SK-N-SH (cell line): ENCODE data around the gene PBX4. TPM values are rescaled to one million over a fixed set of nuclear protein-coding genes. Genes with fewer than 3 reads are reported as not detected.

Experiments used
- CTCF ChIA-PET: fragments of 300-600, 350-600 bp; formaldehyde crosslinking; extraction: SDS; loops from one replicate; lab custom pipeline; 2021; lab: Yijun Ruan, JAX
- POLR2A ChIA-PET: fragments of 350-600 bp; sonication (Branson Sonifier 250); formaldehyde crosslinking; extraction: SDS; loops from one replicate; lab custom pipeline; 2020; ENCODE audit warnings: antibody characterized with exemption, inconsistent platforms; lab: Yijun Ruan, JAX
- DNase-seq: peaks from one replicate; pipeline ENCODE4 v3.0.0; 2012
- H2AFZ ChIP-seq: fragments of 200-600 bp; sonication (generic); 2 replicates; pipeline ENCODE4 v1.8.1; 2016; ENCODE audit warnings: antibody characterized with exemption, mild to moderate bottlenecking, low read depth
- H3F3A ChIP-seq: fragments of 200-600 bp; sonication (generic); replicated peaks from 2 replicates; pipeline ENCODE3; 2016; ENCODE audit warnings: antibody characterized with exemption, mild to moderate bottlenecking; ENCODE audit not compliant: insufficient read depth
- H3K27ac ChIP-seq, 2 experiments: fragments of 200-500 bp in 1 of 2; fragments of 200-600 bp in 1 of 2; sonication (Bioruptor generic) in 1 of 2; sonication (generic), shearing (Covaris generic) in 1 of 2; 2 replicates each; pipeline versions ENCODE4 v1.5.1 to v1.6.1; 2014 to 2016; ENCODE audit warnings: low read depth in 2 of 2, inconsistent platforms in 1 of 2, low read length in 1 of 2, mild to moderate bottlenecking in 1 of 2, mixed read lengths in 1 of 2
- H3K27me3 ChIP-seq: fragments of 200-600 bp; sonication (generic), shearing (Covaris generic); 2 replicates; pipeline ENCODE4 v1.6.1; 2016; ENCODE audit warnings: mixed run types; ENCODE audit not compliant: insufficient read depth
- H3K36me3 ChIP-seq, 2 experiments: fragments of 200-500 bp in 1 of 2; fragments of 200-600 bp in 1 of 2; sonication (Bioruptor generic) in 1 of 2; sonication (generic) in 1 of 2; replicated peaks in 1 of 2; 2 replicates each; pipeline versions ENCODE3 to v1.5.1; 2014 to 2016; ENCODE audit warnings: low read length in 1 of 2, mild to moderate bottlenecking in 1 of 2; ENCODE audit not compliant: insufficient read depth in 2 of 2, control insufficient read depth in 1 of 2
- H3K4me1 ChIP-seq, 2 experiments: fragments of 200-500 bp in 1 of 2; fragments of 200-600 bp in 1 of 2; sonication (Bioruptor generic) in 1 of 2; sonication (generic), shearing (Covaris generic) in 1 of 2; 2 replicates each; pipeline versions ENCODE4 v1.5.1 to v1.6.1; 2014 to 2016; ENCODE audit warnings: low read depth in 1 of 2, low read length in 1 of 2, mixed run types in 1 of 2; ENCODE audit not compliant: insufficient read depth in 2 of 2, control insufficient read depth in 1 of 2
- H3K4me2 ChIP-seq: fragments of 200-600 bp; sonication (generic), shearing (Covaris generic); 2 replicates; pipeline ENCODE4 v1.6.1; 2017; ENCODE audit warnings: mixed run types
- H3K4me3 ChIP-seq, 2 experiments: fragments of 200-500 bp in 1 of 2; fragments of 200-600 bp in 1 of 2; sonication (Bioruptor generic) in 1 of 2; sonication (generic), shearing (Covaris generic) in 1 of 2; 2 replicates each; pipeline versions ENCODE4 v1.5.1 to v1.8.1; 2014 to 2016; ENCODE audit warnings: low read depth in 2 of 2, inconsistent platforms in 1 of 2, low read length in 1 of 2, mild to moderate bottlenecking in 1 of 2, mixed read lengths in 1 of 2, moderate library complexity in 1 of 2
- H3K79me2 ChIP-seq: fragments of 200-600 bp; sonication (generic); 2 replicates; pipeline ENCODE4 v1.8.1; 2017; ENCODE audit warnings: mild to moderate bottlenecking; ENCODE audit not compliant: insufficient read depth
- H3K9ac ChIP-seq: fragments of 200-600 bp; sonication (generic); 2 replicates; pipeline ENCODE4 v1.6.1; 2017; ENCODE audit warnings: mixed run types
- H3K9me2 ChIP-seq: fragments of 200-600 bp; sonication (generic); 2 replicates; pipeline ENCODE4 v1.6.1; 2017; ENCODE audit warnings: mixed run types
- H3K9me3 ChIP-seq: fragments of 200-600 bp; sonication (generic); 2 replicates; pipeline ENCODE4 v1.6.1; 2017; ENCODE audit warnings: mixed run types, mild to moderate bottlenecking, moderate library complexity
- H4K20me1 ChIP-seq: fragments of 200-600 bp; sonication (generic); 2 replicates; pipeline ENCODE4 v1.6.1; 2017; ENCODE audit warnings: mild to moderate bottlenecking, mixed run types; ENCODE audit not compliant: insufficient read depth
- ELF1 ChIP-seq: IDR thresholded peaks from 2 replicates; pipeline ENCODE4 v1.4.0; 2012
- FOSL2 ChIP-seq: IDR thresholded peaks from 2 replicates; pipeline ENCODE4 v1.4.0; 2012; ENCODE audit warnings: low read depth, mild to moderate bottlenecking, moderate library complexity, borderline replicate concordance
- FOXJ3 ChIP-seq: sonication (generic); formaldehyde crosslinking; IDR thresholded peaks from 2 replicates; pipeline ENCODE4 v1.5.1; 2020; ENCODE audit warnings: mild to moderate bottlenecking, missing genetic modification reagents
- FOXM1 ChIP-seq: IDR thresholded peaks from 2 replicates; pipeline ENCODE4 v1.4.0; 2012; ENCODE audit warnings: low read depth, mild to moderate bottlenecking
- GABPA ChIP-seq: IDR thresholded peaks from 2 replicates; pipeline ENCODE4 v1.4.0; 2012; ENCODE audit warnings: low read depth, mild to moderate bottlenecking
- GATA2 ChIP-seq: sonication (generic); formaldehyde crosslinking; IDR thresholded peaks from 2 replicates; pipeline ENCODE4 v1.5.0; 2020; ENCODE audit warnings: mild to moderate bottlenecking, missing genetic modification reagents
- JUND ChIP-seq: IDR thresholded peaks from 2 replicates; pipeline ENCODE4 v1.4.0; 2012
- MAX ChIP-seq: IDR thresholded peaks from 2 replicates; pipeline ENCODE4 v1.4.0; 2012; ENCODE audit warnings: low read depth
- MEF2A ChIP-seq: IDR thresholded peaks from 2 replicates; pipeline ENCODE4 v1.4.0; 2012; ENCODE audit warnings: low read depth, borderline replicate concordance
- NFIC ChIP-seq: IDR thresholded peaks from 2 replicates; pipeline ENCODE4 v1.4.0; 2012; ENCODE audit warnings: borderline replicate concordance
- NRF1 ChIP-seq: IDR thresholded peaks from 2 replicates; pipeline ENCODE4 v1.6.1; 2012; ENCODE audit warnings: low read depth, mild to moderate bottlenecking, low read length
- POLR2AphosphoS5 ChIP-seq: IDR thresholded peaks from 2 replicates; pipeline ENCODE4 v1.6.1; 2012; ENCODE audit warnings: low read depth, low read length
- RAD21 ChIP-seq: IDR thresholded peaks from 2 replicates; pipeline ENCODE4 v1.6.1; 2012; ENCODE audit warnings: mild to moderate bottlenecking, low read length
- REST ChIP-seq: IDR thresholded peaks from 2 replicates; pipeline ENCODE4 v1.6.1; 2012; ENCODE audit warnings: mild to moderate bottlenecking, low read depth, low read length, moderate library complexity
- RFX5 ChIP-seq: IDR thresholded peaks from 2 replicates; pipeline ENCODE4 v1.6.1; 2012; ENCODE audit warnings: mild to moderate bottlenecking, improper control_type of control experiment, low read length
- SMC3 ChIP-seq: IDR thresholded peaks from 2 replicates; pipeline ENCODE4 v1.6.1; 2012; ENCODE audit warnings: low read depth, low read length, improper control_type of control experiment
- TAF1 ChIP-seq: IDR thresholded peaks from 2 replicates; pipeline ENCODE4 v1.6.1; 2012; ENCODE audit warnings: low read depth, mild to moderate bottlenecking, low read length, moderate library complexity, borderline replicate concordance
- TCF12 ChIP-seq: IDR thresholded peaks from 2 replicates; pipeline ENCODE4 v1.4.0; 2012
- TEAD4 ChIP-seq: IDR thresholded peaks from 2 replicates; pipeline ENCODE4 v1.4.0; 2012; ENCODE audit warnings: mild to moderate bottlenecking, borderline replicate concordance; ENCODE audit not compliant: insufficient read depth
- ZBTB33 ChIP-seq: IDR thresholded peaks from 2 replicates; pipeline ENCODE4 v1.4.0; 2012; ENCODE audit warnings: low read depth, borderline replicate concordance
- WGBS: methylation state at CpG from one replicate; pipeline ENCODE4 v1.1.6; 2017; ENCODE audit warnings: low lambda C conversion rate; 5-methylcytosine and 5-hydroxymethylcytosine counted together
- polyA plus RNA-seq, 3 experiments: library from polyadenylated mRNA; depleted of rRNA; stranded (reverse); fragments of >200 nt; gene quantifications; 2 replicates each; pipeline ENCODE4 v1.2.3, GENCODE V29; 2012
- TF ChIP-seq, protein P1 (sequence below): fragments of 150-350 bp; IDR thresholded peaks from 2 replicates; pipeline ENCODE4 v1.6.1; 2016; ENCODE audit warnings: mild to moderate bottlenecking, low read depth, low read length

PBX4 gene
- polyA plus RNA-seq, 1 of the 3 experiments (the other 2 are of a cell fraction) = 6.4 TPM

GRCh38 chr19:19551853-19552192, 66.7 kb downstream of the PBX4 start:
- no peak for DNase-seq
- H3K27me3 ChIP-seq = no peaks in the 10 kb centered on the region
- H3K9me3 ChIP-seq = no peaks in the 10 kb centered on the region
- H3K4me3 ChIP-seq = no peak overlapping the region
- H3F3A ChIP-seq = no peaks in the 10 kb centered on the region
- no peaks in the 10 kb centered on the region for H3K36me3 ChIP-seq
- no peak overlapping the region for H3K9ac ChIP-seq
- peaks cover 0 to 4% of the 10 kb centered on the region in 2 experiments; a peak in 1 of 4 replicates for H3K4me1 ChIP-seq
- CTCF ChIA-PET = interaction anchor here (0.6 to 15.7 kb wide), 8 partner anchors 9 to 92 kb away, joined by 3 to 258 read pairs (median 8); partner anchors contain the start of genes CILP2, GMIP and YJEFN3
- TF ChIP-seq JUND (no peak), FOSL2 (no peak), REST (no peak), TCF12 (no peak), NFIC (no peak), FOXM1 (no peak), GABPA (no peak), MEF2A (no peak), ELF1 (no peak), SMC3 (no peak)
- TF ChIP-seq, protein P1, sequence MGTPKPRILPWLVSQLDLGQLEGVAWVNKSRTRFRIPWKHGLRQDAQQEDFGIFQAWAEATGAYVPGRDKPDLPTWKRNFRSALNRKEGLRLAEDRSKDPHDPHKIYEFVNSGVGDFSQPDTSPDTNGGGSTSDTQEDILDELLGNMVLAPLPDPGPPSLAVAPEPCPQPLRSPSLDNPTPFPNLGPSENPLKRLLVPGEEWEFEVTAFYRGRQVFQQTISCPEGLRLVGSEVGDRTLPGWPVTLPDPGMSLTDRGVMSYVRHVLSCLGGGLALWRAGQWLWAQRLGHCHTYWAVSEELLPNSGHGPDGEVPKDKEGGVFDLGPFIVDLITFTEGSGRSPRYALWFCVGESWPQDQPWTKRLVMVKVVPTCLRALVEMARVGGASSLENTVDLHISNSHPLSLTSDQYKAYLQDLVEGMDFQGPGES = no peak
- POLR2A ChIA-PET = no interaction called here
- no peaks in the 10 kb centered on the region for H3K9me2 ChIP-seq
- H2AFZ ChIP-seq = no peak overlapping the region
- H3K79me2 ChIP-seq = no peaks in the 10 kb centered on the region
- no peak overlapping the region for H3K27ac ChIP-seq
- no peak overlapping the region for H3K4me2 ChIP-seq
- no peaks in the 10 kb centered on the region for H4K20me1 ChIP-seq
- WGBS = 89% methylated on average over 3 of the region's 14 CpGs

- peaks cover 0 to 11% of the 10 kb centered on the region in 2 experiments; a peak in 1 of 4 replicates for H3K4me1 ChIP-seq
- no peaks in the 10 kb centered on the region for H3K9me2 ChIP-seq
- no peaks in the 10 kb centered on the region for H4K20me1 ChIP-seq
- DNase-seq = no peak
- ChIA-PET POLR2A (no interaction called here), CTCF (interaction anchor here (0.6 to 15.7 kb wide), 6 partner anchors 10 to 93 kb away, joined by 3 to 258 read pairs (median 16); partner anchors contain the start of genes CILP2, GMIP and YJEFN3)
- no peaks in the 10 kb centered on the region for H3K36me3 ChIP-seq
- H3K4me3 ChIP-seq = no peak overlapping the region
- H3K9ac ChIP-seq = no peak overlapping the region
- no peaks in the 10 kb centered on the region for H3K27me3 ChIP-seq
- no peak overlapping the region for H3K4me2 ChIP-seq
- no peaks in the 10 kb centered on the region for H3K9me3 ChIP-seq
- no peak overlapping the region for H3K27ac ChIP-seq
- no peaks in the 10 kb centered on the region for H3K79me2 ChIP-seq
- H3F3A ChIP-seq = no peaks in the 10 kb centered on the region
- no peak overlapping the region for H2AFZ ChIP-seq
- 92% methylated on average over 6 of the region's 10 CpGs for WGBS
- no peak for TF ChIP-seq RFX5
- TF ChIP-seq SMC3 = no peak
- TF ChIP-seq ZBTB33 = no peak
- TF ChIP-seq TCF12 = no peak
- TF ChIP-seq GATA2 (CRISPR knock-in tag) = no peak
- no peak for TF ChIP-seq ELF1
- no peak for TF ChIP-seq MEF2A
- no peak for TF ChIP-seq TEAD4
- no peak for TF ChIP-seq TAF1
- TF ChIP-seq NRF1 = no peak
- TF ChIP-seq POLR2AphosphoS5 = no peak
- TF ChIP-seq FOXJ3 (CRISPR knock-in tag) = no peak
- no peak for TF ChIP-seq FOSL2
- no peak for TF ChIP-seq RAD21
- no peak for TF ChIP-seq MAX
Observed at GRCh38 chr19:19550972-19551852, 67.3 kb downstream of the PBX4 start.
